Progenitor cell of endocrine pancreas (in vitro differentiated cells): ENCODE measurements around the gene STAM2. TPM values are rescaled to one million over a fixed set of nuclear protein-coding genes. Genes with fewer than 3 reads are reported as not detected.
A peak's percentile ranks its signal among the peaks of the same experiment; 100 is the strongest.
"Not testable (repeated sequence)": the region's sequence is repeated elsewhere in the genome, so short reads cannot be mapped to it uniquely, and the experiment has no call there.

Experiments
- DNase-seq: peaks from one replicate; pipeline ENCODE4 v3.0.0; 2021; ENCODE audit warnings: low spot score; ENCODE audit not compliant: unreplicated experiment
- H3K27ac Mint-ChIP-seq: 2 replicates; pipeline ENCODE4 v1.8.0; 2021; ENCODE audit warnings: mild to moderate bottlenecking, moderate library complexity, mixed read lengths
- H3K27me3 Mint-ChIP-seq: 2 replicates; pipeline ENCODE4 v1.8.0; 2021; ENCODE audit warnings: mixed read lengths
- H3K36me3 Mint-ChIP-seq: 2 replicates; pipeline ENCODE4 v1.8.0; 2022; ENCODE audit warnings: mixed read lengths; ENCODE audit not compliant: insufficient read depth
- H3K4me1 Mint-ChIP-seq: 2 replicates; pipeline ENCODE4 v1.8.0; 2021; ENCODE audit warnings: low read depth, mixed read lengths
- H3K4me3 Mint-ChIP-seq: 2 replicates; pipeline ENCODE4 v1.8.0; 2021; ENCODE audit warnings: low read depth, mild to moderate bottlenecking, moderate library complexity, mixed read lengths
- H3K9me3 Mint-ChIP-seq: 2 replicates; pipeline ENCODE4 v1.8.0; 2021; ENCODE audit warnings: low read depth, mixed read lengths
- CTCF ChIP-seq: fragments of 200-600 bp; sonication (generic); IDR thresholded peaks from one replicate; pipeline ENCODE4 v1.5.0; 2021; ENCODE audit warnings: antibody characterized with exemption, mild to moderate bottlenecking; ENCODE audit not compliant: unreplicated experiment
- total RNA-seq: library from RNA; stranded (reverse); gene quantifications from 2 replicates; pipeline ENCODE4 v1.2.1, GENCODE V29; 2021

Gene STAM2
- total RNA-seq, 1 donor from 2014 or later = 32.8 TPM

DNA sequence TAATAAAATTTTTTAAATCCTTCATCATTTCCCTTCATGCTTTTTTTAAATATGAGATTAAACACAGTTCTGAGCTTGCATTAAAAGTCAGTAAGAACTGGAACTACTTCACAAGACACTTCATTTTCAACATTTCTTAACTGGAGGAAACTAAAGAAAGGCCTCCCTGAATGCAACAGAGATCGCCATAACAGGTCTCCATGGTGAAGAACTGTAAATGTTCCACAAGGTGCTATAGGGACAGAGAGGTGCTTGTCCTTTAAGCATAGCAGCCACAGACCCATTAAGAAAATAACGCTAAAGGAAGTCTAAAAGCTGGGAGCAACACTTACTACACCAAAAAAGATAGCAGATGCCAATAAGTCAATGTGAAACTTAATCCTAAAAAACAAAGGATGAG is 8.5 kb downstream of the STAM2 start:
- no peak for TF ChIP-seq CTCF
- peaks cover 5% of the 10 kb centered on the region for H3K9me3 Mint-ChIP-seq
- H3K27me3 Mint-ChIP-seq = no peaks in the 10 kb centered on the region
- H3K27ac Mint-ChIP-seq = peak overlapping the region; percentile 13
- H3K4me1 Mint-ChIP-seq = peaks cover 35% of the 10 kb centered on the region
- no peak for DNase-seq
- no peak overlapping the region for H3K4me3 Mint-ChIP-seq
- H3K36me3 Mint-ChIP-seq = peaks cover 16% of the 10 kb centered on the region

DNA sequence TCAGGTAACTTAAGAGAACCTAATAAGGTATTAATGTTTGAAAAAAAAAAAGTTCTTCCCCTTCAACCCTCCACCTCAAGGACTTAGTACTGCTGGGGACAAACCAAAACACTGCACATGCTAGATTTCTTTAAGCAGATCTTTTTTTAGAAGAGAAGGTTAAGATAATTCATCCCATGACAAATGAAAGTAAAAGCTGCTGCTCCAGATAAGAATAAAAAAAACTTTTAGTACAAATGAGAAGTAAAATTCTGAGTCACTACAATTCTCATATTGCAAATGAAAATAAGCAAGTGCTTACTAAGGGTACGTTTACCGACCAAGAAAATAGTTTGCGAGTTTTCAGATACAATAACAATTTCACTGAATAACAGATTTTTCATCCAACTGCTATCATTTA is 8.9 kb downstream of the STAM2 start:
- TF ChIP-seq CTCF = no peak

GRCh38 chr2:152165780-152166179 is 9.8 kb downstream of the STAM2 start:
- no peaks in the 10 kb centered on the region for H3K27me3 Mint-ChIP-seq

More for the DNA sequence above, 8.9 kb downstream of the STAM2 start:
- H3K4me1 Mint-ChIP-seq = peaks cover 32% of the 10 kb centered on the region
- H3K27me3 Mint-ChIP-seq = no peaks in the 10 kb centered on the region
- peaks cover 5% of the 10 kb centered on the region for H3K9me3 Mint-ChIP-seq
- H3K4me3 Mint-ChIP-seq = no peak overlapping the region
- H3K36me3 Mint-ChIP-seq = peaks cover 16% of the 10 kb centered on the region
- H3K27ac Mint-ChIP-seq = peak overlapping the region; percentile 13
- no peak for DNase-seq

GRCh38 chr2:152165306-152165705 is 10.3 kb downstream of the STAM2 start:
- Mint-ChIP-seq H3K9me3 (peaks cover 8% of the 10 kb centered on the region), H3K27me3 (no peaks in the 10 kb centered on the region), H3K4me1 (peaks cover 29% of the 10 kb centered on the region), H3K4me3 (no peak overlapping the region), H3K36me3 (peaks cover 18% of the 10 kb centered on the region), H3K27ac (peak overlapping the region; percentile 16)
- no peak for TF ChIP-seq CTCF
- no peak for DNase-seq

More at GRCh38 chr2:152165780-152166179, 9.8 kb downstream of the STAM2 start:
- no peak for DNase-seq
- peaks cover 18% of the 10 kb centered on the region for H3K36me3 Mint-ChIP-seq
- peak overlapping the region; percentile 18 for H3K27ac Mint-ChIP-seq
- TF ChIP-seq CTCF = no peak
- peaks cover 8% of the 10 kb centered on the region for H3K9me3 Mint-ChIP-seq
- peaks cover 29% of the 10 kb centered on the region for H3K4me1 Mint-ChIP-seq
- H3K4me3 Mint-ChIP-seq = no peak overlapping the region

- not testable (repeated sequence) for H3K4me3 Mint-ChIP-seq, H3K27me3 Mint-ChIP-seq, DNase-seq
- Mint-ChIP-seq H3K9me3 (peaks cover 11% of the 10 kb centered on the region), H3K27ac (peak overlapping the region; percentile 46), H3K36me3 (peaks cover 22% of the 10 kb centered on the region), H3K4me1 (peaks cover 27% of the 10 kb centered on the region)
Measured at GRCh38 chr2:152163669-152164068, 11.9 kb downstream of the STAM2 start.

DNA sequence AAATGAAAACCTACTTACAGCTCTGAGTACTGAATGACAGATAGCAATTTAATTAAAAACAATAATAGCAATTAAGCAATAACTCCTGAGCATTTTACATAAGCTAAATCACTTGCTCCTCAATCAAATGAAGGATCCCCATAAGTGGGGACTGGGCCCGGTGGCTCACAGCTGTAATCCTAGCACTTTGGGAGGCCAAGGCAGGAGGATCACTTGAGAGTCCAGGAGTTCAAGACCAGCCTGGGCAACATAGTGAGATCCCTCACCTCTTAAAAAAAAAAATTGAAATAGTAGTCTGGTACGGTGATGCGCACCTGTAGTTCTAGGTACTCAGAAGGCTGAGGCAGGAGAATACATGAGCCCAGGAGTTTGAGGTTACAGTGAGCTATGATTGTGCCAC is 13.4 kb downstream of the STAM2 start:
- no peak overlapping the region for H3K27ac Mint-ChIP-seq
- H3K4me3 Mint-ChIP-seq = no peak overlapping the region
- H3K36me3 Mint-ChIP-seq = peaks cover 31% of the 10 kb centered on the region
- no peak for TF ChIP-seq CTCF
- H3K9me3 Mint-ChIP-seq = peaks cover 11% of the 10 kb centered on the region
- H3K27me3 Mint-ChIP-seq = no peaks in the 10 kb centered on the region
- DNase-seq = no peak
- H3K4me1 Mint-ChIP-seq = peaks cover 24% of the 10 kb centered on the region
